ENCODE results near the gene BUB3.

DNA sequence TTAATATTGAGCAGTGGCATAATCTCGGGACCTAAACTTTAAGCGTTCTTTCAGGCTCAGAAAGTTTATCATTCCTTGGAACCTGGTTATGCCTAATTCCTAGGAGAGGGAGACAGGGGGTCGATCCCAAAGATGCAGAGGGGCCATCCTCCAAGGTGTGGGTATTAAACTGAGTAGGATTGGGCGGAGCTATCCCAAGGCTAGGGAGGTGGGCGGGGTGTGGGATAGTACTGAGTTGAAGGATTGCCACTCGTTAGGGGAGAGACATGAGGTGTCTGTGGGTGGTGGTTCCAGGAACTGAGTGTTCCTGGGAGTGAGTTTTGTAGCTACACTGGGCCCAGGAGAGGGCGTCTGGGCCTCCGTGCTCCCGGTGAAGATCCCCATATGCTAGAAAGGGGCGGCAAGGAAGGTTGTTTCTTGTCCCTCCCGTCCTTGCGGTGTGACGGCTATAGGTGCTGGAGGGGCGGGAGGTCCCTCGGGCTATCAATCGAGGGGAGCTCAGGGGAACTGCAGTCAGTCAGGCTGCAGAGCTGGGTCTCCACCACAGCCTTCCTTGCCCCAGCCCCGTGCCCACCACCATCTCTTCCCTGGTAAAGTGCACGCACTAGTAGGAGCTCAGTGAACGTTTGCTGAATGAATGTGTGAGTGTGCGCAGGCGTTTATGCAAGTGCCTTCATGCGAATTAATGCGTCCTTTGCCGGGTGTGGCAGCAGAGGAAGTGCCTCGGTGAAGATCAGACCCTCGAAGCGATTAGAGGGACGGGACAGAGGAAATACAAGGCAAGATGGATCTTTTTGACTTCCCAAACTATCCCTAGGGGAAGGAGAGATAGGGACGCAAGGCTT lies 9.3 kb upstream of the BUB3 start:
- TF ChIP-seq, protein P1, sequence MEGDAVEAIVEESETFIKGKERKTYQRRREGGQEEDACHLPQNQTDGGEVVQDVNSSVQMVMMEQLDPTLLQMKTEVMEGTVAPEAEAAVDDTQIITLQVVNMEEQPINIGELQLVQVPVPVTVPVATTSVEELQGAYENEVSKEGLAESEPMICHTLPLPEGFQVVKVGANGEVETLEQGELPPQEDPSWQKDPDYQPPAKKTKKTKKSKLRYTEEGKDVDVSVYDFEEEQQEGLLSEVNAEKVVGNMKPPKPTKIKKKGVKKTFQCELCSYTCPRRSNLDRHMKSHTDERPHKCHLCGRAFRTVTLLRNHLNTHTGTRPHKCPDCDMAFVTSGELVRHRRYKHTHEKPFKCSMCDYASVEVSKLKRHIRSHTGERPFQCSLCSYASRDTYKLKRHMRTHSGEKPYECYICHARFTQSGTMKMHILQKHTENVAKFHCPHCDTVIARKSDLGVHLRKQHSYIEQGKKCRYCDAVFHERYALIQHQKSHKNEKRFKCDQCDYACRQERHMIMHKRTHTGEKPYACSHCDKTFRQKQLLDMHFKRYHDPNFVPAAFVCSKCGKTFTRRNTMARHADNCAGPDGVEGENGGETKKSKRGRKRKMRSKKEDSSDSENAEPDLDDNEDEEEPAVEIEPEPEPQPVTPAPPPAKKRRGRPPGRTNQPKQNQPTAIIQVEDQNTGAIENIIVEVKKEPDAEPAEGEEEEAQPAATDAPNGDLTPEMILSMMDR (IDR thresholded peaks at IDR 0.05), result peak; percentile 19
- peak; percentile 80 for TF ChIP-seq EZH2phosphoT487 (IDR thresholded peaks at IDR 0.05)
- peak; percentile 51 for TF ChIP-seq EZH2 (IDR thresholded peaks at IDR 0.05)

All from neural progenitor cell (in vitro differentiated cells).